CD4-positive, alpha-beta T cell (primary cell): Measurements from ENCODE around the gene SFMBT2. TPM values are rescaled to one million over a fixed set of nuclear protein-coding genes. Genes with fewer than 3 reads are reported as not detected.
A peak's percentile ranks its signal among the peaks of the same experiment; 100 is the strongest.

Experiments
- ATAC-seq: fragments of 200-7000 bp; cut with Tn5 transposase; one replicate; pipeline ENCODE4 v1.10.0; 2022; ENCODE audit warnings: mild to moderate bottlenecking; ENCODE audit not compliant: poor library complexity
- CTCF ChIA-PET: fragments of 350-600 bp; sonication (Branson Sonifier 250); formaldehyde crosslinking; loops from one replicate; lab custom pipeline; 2021; ENCODE audit warnings: antibody characterized with exemption, inconsistent platforms; lab: Charles Lee
- POLR2A ChIA-PET: fragments of 350-600 bp; sonication (Branson Sonifier 250); formaldehyde crosslinking; loops from one replicate; lab custom pipeline; 2021; ENCODE audit warnings: antibody characterized with exemption, inconsistent platforms; lab: Charles Lee
- DNase-seq, 14 experiments: peaks; one replicate each; pipeline ENCODE4 v3.0.0-alpha.2; 2013 to 2020; ENCODE audit warnings: mixed read lengths in 2 of 14
- H3K27ac ChIP-seq, 2 donors: one replicate each; pipeline versions ENCODE4 v1.5.1 to v1.7.0; 2013; ENCODE audit warnings: low read length in 2 of 2, low read depth in 1 of 2, mild to moderate bottlenecking in 1 of 2
- H3K27me3 ChIP-seq, 2 experiments: 1 replicate in 1 of 2; 2 replicates in 1 of 2; pipeline versions ENCODE4 v1.6.1 to v1.7.0; 2013; ENCODE audit warnings: low read length in 2 of 2, control low read depth in 1 of 2, mild to moderate bottlenecking in 1 of 2, moderate library complexity in 1 of 2; ENCODE audit not compliant: insufficient read depth in 2 of 2, control insufficient read depth in 1 of 2
- H3K36me3 ChIP-seq: one replicate; pipeline ENCODE4 v1.6.1; 2013; ENCODE audit warnings: low read length, control low read depth; ENCODE audit not compliant: insufficient read depth
- H3K4me1 ChIP-seq: one replicate; pipeline ENCODE4 v1.6.1; 2013; ENCODE audit warnings: low read length, control low read depth; ENCODE audit not compliant: insufficient read depth
- H3K4me3 ChIP-seq: one replicate; pipeline ENCODE4 v1.5.1; 2013; ENCODE audit warnings: mild to moderate bottlenecking, low read length, moderate library complexity
- H3K9me3 ChIP-seq, 2 experiments: 1 replicate in 1 of 2; 2 replicates in 1 of 2; pipeline versions ENCODE4 v1.6.1 to v1.7.0; 2013; ENCODE audit warnings: low read length in 2 of 2, mild to moderate bottlenecking in 2 of 2, control low read depth in 1 of 2, moderate library complexity in 1 of 2; ENCODE audit not compliant: control insufficient read depth in 1 of 2, insufficient read depth in 1 of 2
- H3K27ac Mint-ChIP-seq: one replicate; pipeline ENCODE4 v1.8.0; 2020; ENCODE audit warnings: mixed read lengths
- H3K27me3 Mint-ChIP-seq: one replicate; pipeline ENCODE4 v1.8.0; 2021; ENCODE audit warnings: mixed read lengths
- H3K36me3 Mint-ChIP-seq: one replicate; pipeline ENCODE4 v1.8.0; 2021; ENCODE audit warnings: low read depth, mixed read lengths
- H3K4me1 Mint-ChIP-seq: one replicate; pipeline ENCODE4 v1.8.0; 2021; ENCODE audit warnings: low read depth, mixed read lengths
- H3K4me3 Mint-ChIP-seq: one replicate; pipeline ENCODE4 v1.8.0; 2020; ENCODE audit warnings: mild to moderate bottlenecking, mixed read lengths
- H3K9me3 Mint-ChIP-seq: one replicate; pipeline ENCODE4 v1.8.0; 2020; ENCODE audit warnings: mixed read lengths
- CTCF ChIP-seq: fragments of 200-600 bp; IDR thresholded peaks from one replicate; pipeline ENCODE4 v1.8.0; 2022; ENCODE audit warnings: antibody characterized with exemption, mild to moderate bottlenecking
- intact Hi-C, 2 experiments: fragments of 100-400 bp; cut with DNase I in 1 of 2; cut with micrococcal nuclease in 1 of 2; formaldehyde crosslinking; loops; one replicate each; pipeline versions ENCODE4 v1.15.1 to v1.9.0; 2023 to 2025; cut with DNase I, micrococcal nuclease
- total RNA-seq, 174 experiments: library from RNA in 2 of 174; stranded (reverse) in 2 of 174; gene quantifications; one replicate each; pipeline ENCODE4 v1.2.3 and lab custom pipeline; 2021 to 2026

The SFMBT2 gene
- total RNA-seq, 2 experiments from 2014 or later: 41.0 to 42.0 TPM

DNA sequence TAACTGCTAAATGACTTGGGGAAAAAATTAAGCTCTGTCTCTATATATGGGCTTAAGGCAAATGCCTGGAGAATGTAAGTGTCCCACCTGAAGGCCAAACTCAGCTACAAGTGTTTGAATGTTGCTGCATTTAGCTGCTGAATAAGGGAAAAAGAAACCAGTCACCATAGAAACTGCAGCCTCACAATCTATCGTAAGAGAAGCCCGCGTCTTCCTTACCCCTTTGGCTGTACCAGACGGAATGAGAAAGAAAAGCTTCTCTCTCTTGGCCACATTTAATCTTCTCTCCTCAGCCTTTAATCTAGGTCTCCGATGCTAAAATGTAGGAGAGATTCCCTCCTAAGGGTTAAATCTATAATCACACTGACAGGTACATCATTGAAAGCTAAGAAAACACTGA is 147.2 kb downstream of the SFMBT2 start:
- Mint-ChIP-seq H3K4me1 (peaks cover 34% of the 10 kb centered on the region), H3K4me3 (no peak overlapping the region), H3K9me3 (no peaks in the 10 kb centered on the region), H3K27ac (peak overlapping the region; percentile 6), H3K27me3 (no peaks in the 10 kb centered on the region), H3K36me3 (peaks cover 23% of the 10 kb centered on the region)
- H3K4me3 ChIP-seq: no peak overlapping the region
- no peaks in the 10 kb centered on the region for H3K36me3 ChIP-seq
- intact Hi-C loops: loop anchor here in 1 of 2 experiments (10.0 kb wide), 1 partner anchor 421 kb away; no protein-coding TSS in a partner anchor
- peaks cover 23% of the 10 kb centered on the region for H3K4me1 ChIP-seq
- CTCF ChIA-PET: no interaction called here
- POLR2A ChIA-PET: no interaction called here
- ATAC-seq: no peak
- no peaks in the 10 kb centered on the region for H3K9me3 ChIP-seq
- H3K27me3 ChIP-seq: no peaks in the 10 kb centered on the region
- no peak for DNase-seq
- no peak overlapping the region for H3K27ac ChIP-seq
- no peak for TF ChIP-seq CTCF

- CTCF ChIA-PET: interaction anchor here (0.8 kb wide), 1 partner anchor 156 kb away, joined by 5 read pairs; no protein-coding TSS in a partner anchor
- Histone ChIP-seq H3K4me1 (peaks cover 36% of the 10 kb centered on the region), H3K36me3 (no peaks in the 10 kb centered on the region), H3K4me3 (no peak overlapping the region), H3K27ac (no peak overlapping the region), H3K27me3 (no peaks in the 10 kb centered on the region), H3K9me3 (no peaks in the 10 kb centered on the region)
- no peaks in the 10 kb centered on the region for H3K27me3 Mint-ChIP-seq
- POLR2A ChIA-PET: no interaction called here
- H3K9me3 Mint-ChIP-seq: no peaks in the 10 kb centered on the region
- peaks cover 19% of the 10 kb centered on the region for H3K36me3 Mint-ChIP-seq
- peak overlapping the region; percentile 12 for H3K27ac Mint-ChIP-seq
- ATAC-seq (no peak), DNase-seq (no peak)
- no peak overlapping the region for H3K4me3 Mint-ChIP-seq
- no peak for TF ChIP-seq CTCF
- peaks cover 50% of the 10 kb centered on the region for H3K4me1 Mint-ChIP-seq
- intact Hi-C loops: loop anchor here in 1 of 2 experiments (2.0 to 10.0 kb wide), 2 partner anchors 147 to 423 kb away; no protein-coding TSS in a partner anchor
Measured at GRCh38 chr10:7261351-7261750, 149.5 kb downstream of the SFMBT2 start.

- H3K27ac ChIP-seq: no peak overlapping the region
- H3K36me3 Mint-ChIP-seq: peaks cover 22% of the 10 kb centered on the region
- peaks cover 54% of the 10 kb centered on the region for H3K4me1 Mint-ChIP-seq
- H3K27ac Mint-ChIP-seq: peak overlapping the region; percentile 85
- ChIA-PET POLR2A (no interaction called here), CTCF (no interaction called here)
- no peak for TF ChIP-seq CTCF
- no peaks in the 10 kb centered on the region for H3K27me3 Mint-ChIP-seq
- H3K9me3 Mint-ChIP-seq: no peaks in the 10 kb centered on the region
- ATAC-seq (no peak), DNase-seq (no peak)
- no peak overlapping the region for H3K4me3 Mint-ChIP-seq
- no peak overlapping the region for H3K4me3 ChIP-seq
- intact Hi-C loops: loop anchor here in 1 of 2 experiments (2.0 to 10.0 kb wide), 2 partner anchors 148 to 424 kb away; no protein-coding TSS in a partner anchor
- H3K9me3 ChIP-seq: no peaks in the 10 kb centered on the region
- peaks cover 37% of the 10 kb centered on the region for H3K4me1 ChIP-seq
- H3K27me3 ChIP-seq: no peaks in the 10 kb centered on the region
- H3K36me3 ChIP-seq: no peaks in the 10 kb centered on the region
Measured at GRCh38 chr10:7260912-7261311, 149.9 kb downstream of the SFMBT2 start.
